GM10266 (cell line): ENCODE data around the gene NYAP2.

Experiments
- DNase-seq: peaks from one replicate; pipeline ENCODE4 v3.0.0; 2012; ENCODE audit errors: extremely low spot score
- CTCF ChIP-seq: IDR thresholded peaks from 2 replicates; pipeline ENCODE4 v1.5.1; 2012; ENCODE audit warnings: mild to moderate bottlenecking, low read depth; ENCODE audit not compliant: control insufficient read depth, insufficient read depth; ENCODE audit errors: missing control alignments

Gene NYAP2

GRCh38 chr2:225616848-225617247, 217.3 kb downstream of the NYAP2 start:
- DNase-seq: no peak
- TF ChIP-seq CTCF: no peak

GRCh38 chr2:225620227-225620626, 220.7 kb downstream of the NYAP2 start:
- no peak for DNase-seq
- no peak for TF ChIP-seq CTCF

- TF ChIP-seq CTCF: no peak
- no peak for DNase-seq
Measured at GRCh38 chr2:225630824-225631533, 231.5 kb downstream of the NYAP2 start.

GRCh38 chr2:225632351-225632750, 232.8 kb downstream of the NYAP2 start:
- DNase-seq: no peak
- TF ChIP-seq CTCF: no peak

- no peak for TF ChIP-seq CTCF
- DNase-seq: no peak
Measured at GRCh38 chr2:225636558-225636957, 237.0 kb downstream of the NYAP2 start.

- no peak for TF ChIP-seq CTCF
- no peak for DNase-seq
Measured at GRCh38 chr2:225637259-225637658, 237.7 kb downstream of the NYAP2 start.

- no peak for TF ChIP-seq CTCF
- no peak for DNase-seq
Measured at GRCh38 chr2:225640550-225640949, 241.0 kb downstream of the NYAP2 start.
